NK-92 (cell line): ENCODE results near the gene ADAM22.
"Not testable (repeated sequence)": the region's sequence is repeated elsewhere in the genome, so short reads cannot be mapped to it uniquely, and the experiment has no call there.

ENCODE experiments used
- DNase-seq: peaks from one replicate; lab custom pipeline; 2025; ENCODE audit not compliant: unreplicated experiment; lab: John Stamatoyannopoulos, UW

Gene ADAM22

GRCh38 chr7:87933953-87934698 is at the start of gene ADAM22:
ADAM22 (plus strand) TSS chr7:87934251; CDS start chr7:87934466, 215 bp downstream.
- no peak for DNase-seq

GRCh38 chr7:87885018-87885417 is 49.0 kb upstream of the ADAM22 start:
- no peak for DNase-seq

- no peak for DNase-seq
These were observed 47.2 kb upstream of the ADAM22 start for GRCh38 chr7:87886875-87887274.

- DNase-seq = no peak
These were observed 38.7 kb upstream of the ADAM22 start for GRCh38 chr7:87895363-87895762.

GRCh38 chr7:87899255-87899654 is 34.8 kb upstream of the ADAM22 start:
- DNase-seq = no peak

GRCh38 chr7:87907136-87907906 is 26.7 kb upstream of the ADAM22 start:
- DNase-seq = not testable (repeated sequence)

- not testable (repeated sequence) for DNase-seq
These were observed 25.2 kb upstream of the ADAM22 start for GRCh38 chr7:87908814-87909213.

- no peak for DNase-seq
These were observed 21.9 kb upstream of the ADAM22 start for GRCh38 chr7:87912121-87912520.

- DNase-seq = no peak
These were observed 15.3 kb upstream of the ADAM22 start for GRCh38 chr7:87918740-87919139.

GRCh38 chr7:87919875-87920274 is 14.2 kb upstream of the ADAM22 start:
- no peak for DNase-seq

GRCh38 chr7:87920578-87920977 is 13.5 kb upstream of the ADAM22 start:
- DNase-seq = no peak

GRCh38 chr7:87922759-87923395 is 11.2 kb upstream of the ADAM22 start:
- not testable (repeated sequence) for DNase-seq

GRCh38 chr7:87926581-87927461 is 7.2 kb upstream of the ADAM22 start:
- no peak for DNase-seq

- DNase-seq = no peak
These were observed 472 bp upstream of the ADAM22 start for GRCh38 chr7:87933605-87933952.

GRCh38 chr7:87934699-87935383 is 790 bp downstream of the ADAM22 start:
- DNase-seq = no peak

GRCh38 chr7:87935384-87935706 is 1.3 kb downstream of the ADAM22 start:
- DNase-seq = no peak

GRCh38 chr7:87941138-87941537 is 7.1 kb downstream of the ADAM22 start:
- no peak for DNase-seq

GRCh38 chr7:87944547-87944946 is 10.5 kb downstream of the ADAM22 start:
- DNase-seq = no peak

- DNase-seq = not testable (repeated sequence)
These were observed 11.9 kb downstream of the ADAM22 start for GRCh38 chr7:87945926-87946325.

- no peak for DNase-seq
These were observed 14.3 kb downstream of the ADAM22 start for GRCh38 chr7:87948371-87948770.

- DNase-seq = no peak
These were observed 25.3 kb downstream of the ADAM22 start for GRCh38 chr7:87959336-87959735.
